Gastrocnemius medialis (tissue), 4 donors: ENCODE measurements around the gene NCK1.

Experiments
- POLR2A ChIP-seq, 2 donors: fragments of 450-650 bp; IDR thresholded peaks; one replicate each; pipeline ENCODE4 v1.6.1; 2017; ENCODE audit warnings: antibody characterized with exemption in 2 of 2, mild to moderate bottlenecking in 2 of 2, moderate library complexity in 2 of 2
- TF ChIP-seq, protein P1 (sequence below), 5 experiments: fragments of 450-650 bp in 3 of 5; fragments of 200-600 bp in 2 of 5; sonication (generic) in 2 of 5; IDR thresholded peaks in 4 of 5; conservative IDR thresholded peaks in 1 of 5; 1 replicate in 4 of 5; 2 replicates in 1 of 5; pipeline ENCODE4 v1.5.1; 2016 to 2019; ENCODE audit warnings: antibody characterized with exemption in 5 of 5, mild to moderate bottlenecking in 3 of 5, moderate library complexity in 3 of 5

DNA sequence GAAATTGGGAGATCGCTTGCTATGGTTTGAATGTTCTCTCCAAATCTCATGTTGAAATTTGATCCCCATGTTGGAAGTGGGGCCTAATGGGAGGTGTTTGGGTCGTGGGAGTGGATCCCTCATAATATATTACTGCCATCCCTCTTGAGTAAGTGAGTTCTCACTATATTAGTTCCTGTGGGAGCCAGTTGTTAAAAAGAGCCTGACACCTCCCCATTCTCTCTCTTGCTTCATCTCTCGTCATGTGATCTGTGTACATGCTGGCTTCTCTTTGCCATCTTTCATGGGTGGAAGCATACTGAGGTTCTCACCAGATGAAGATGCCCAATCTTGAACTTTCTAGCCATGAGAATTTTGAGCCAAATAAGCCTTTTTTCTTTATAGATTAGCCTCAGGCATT lies 52.7 kb downstream of the NCK1 start:
- TF ChIP-seq, protein P1, sequence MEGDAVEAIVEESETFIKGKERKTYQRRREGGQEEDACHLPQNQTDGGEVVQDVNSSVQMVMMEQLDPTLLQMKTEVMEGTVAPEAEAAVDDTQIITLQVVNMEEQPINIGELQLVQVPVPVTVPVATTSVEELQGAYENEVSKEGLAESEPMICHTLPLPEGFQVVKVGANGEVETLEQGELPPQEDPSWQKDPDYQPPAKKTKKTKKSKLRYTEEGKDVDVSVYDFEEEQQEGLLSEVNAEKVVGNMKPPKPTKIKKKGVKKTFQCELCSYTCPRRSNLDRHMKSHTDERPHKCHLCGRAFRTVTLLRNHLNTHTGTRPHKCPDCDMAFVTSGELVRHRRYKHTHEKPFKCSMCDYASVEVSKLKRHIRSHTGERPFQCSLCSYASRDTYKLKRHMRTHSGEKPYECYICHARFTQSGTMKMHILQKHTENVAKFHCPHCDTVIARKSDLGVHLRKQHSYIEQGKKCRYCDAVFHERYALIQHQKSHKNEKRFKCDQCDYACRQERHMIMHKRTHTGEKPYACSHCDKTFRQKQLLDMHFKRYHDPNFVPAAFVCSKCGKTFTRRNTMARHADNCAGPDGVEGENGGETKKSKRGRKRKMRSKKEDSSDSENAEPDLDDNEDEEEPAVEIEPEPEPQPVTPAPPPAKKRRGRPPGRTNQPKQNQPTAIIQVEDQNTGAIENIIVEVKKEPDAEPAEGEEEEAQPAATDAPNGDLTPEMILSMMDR (IDR thresholded peaks at IDR 0.05 in 4 of 5, conservative IDR thresholded peaks at IDR 0.05 in 1 of 5), result no peak
- TF ChIP-seq POLR2A (IDR thresholded peaks at IDR 0.05), result no peak
